Regular cardiac myocyte (primary cell): ENCODE data around the gene TPSG1. TPM values are rescaled to one million over a fixed set of nuclear protein-coding genes. Genes with fewer than 3 reads are reported as not detected.

ENCODE experiments used
- total RNA-seq: library from RNA; depleted of rRNA; stranded (reverse); fragments of >200 nt; gene quantifications from 2 replicates; pipeline ENCODE4 v1.2.3, GENCODE V29; 2014

TPSG1 gene
- not detected in 2 replicates for total RNA-seq

GRCh38 chr16:1225051-1225451 lies at the start of gene TPSG1:
Gene TPSG1 (minus strand): TSS chr16:1225268. CDS start chr16:1225252, 16 bp downstream.

GRCh38 chr16:1255276-1256122 lies 30.4 kb upstream of the TPSG1 start, which contains the start of gene TPSD1:
Gene TPSD1 (plus strand): TSS chr16:1256069. CDS start chr16:1256281, 212 bp downstream.

GRCh38 chr16:1240436-1240835 lies 15.4 kb upstream of the TPSG1 start, which contains the start of gene TPSAB1:
Gene TPSAB1 (plus strand): TSS chr16:1240705. CDS start chr16:1240939, 234 bp downstream.

GRCh38 chr16:1230084-1230470 lies 5.0 kb upstream of the TPSG1 start, which contains the start of gene TPSB2:
Gene TPSB2 (minus strand): TSS chr16:1230184. CDS start chr16:1229951, 233 bp downstream.

Other genes with a start within 250 kb of the TPSG1 start
- 0.28 and 0.77 TPM in 2 replicates for gene SOX8, start 243.5 kb downstream of the TPSG1 start, total RNA-seq
- not detected in 2 replicates for gene SSTR5, start 152.5 kb downstream of the TPSG1 start, total RNA-seq
- gene C1QTNF8, start 129.0 kb downstream of the TPSG1 start, total RNA-seq = not detected in 2 replicates
- 13.0 and 14.9 TPM in 2 replicates for gene CACNA1H, start 72.2 kb downstream of the TPSG1 start, total RNA-seq
- not detected in 2 replicates for gene TPSB2, start 4.9 kb upstream of the TPSG1 start, total RNA-seq
- not detected in 2 replicates for gene TPSAB1, start 15.4 kb upstream of the TPSG1 start, total RNA-seq
- gene TPSD1, start 30.8 kb upstream of the TPSG1 start, total RNA-seq = not detected in 2 replicates
- gene UBE2I, start 84.4 kb upstream of the TPSG1 start, total RNA-seq = 45.4 and 62.9 TPM in 2 replicates
- gene BAIAP3, start 108.4 kb upstream of the TPSG1 start, total RNA-seq = 0.38 and 0.56 TPM in 2 replicates
- 60.6 and 112 TPM in 2 replicates for gene TSR3, start 126.6 kb upstream of the TPSG1 start, total RNA-seq
- 23.6 and 69.1 TPM in 2 replicates for gene GNPTG, start 126.7 kb upstream of the TPSG1 start, total RNA-seq
- gene UNKL, start 189.4 kb upstream of the TPSG1 start, total RNA-seq = 7.6 and 9.8 TPM in 2 replicates
- gene UQCC4, start 195.5 kb upstream of the TPSG1 start, total RNA-seq = 9.0 and 21.1 TPM in 2 replicates
- not detected in 2 replicates for gene PERCC1, start 205.8 kb upstream of the TPSG1 start, total RNA-seq
- 1.4 TPM in 1 of 2 replicates, not detected in the other for gene CCDC154, start 219.3 kb upstream of the TPSG1 start, total RNA-seq
- gene CLCN7, start 249.8 kb upstream of the TPSG1 start, total RNA-seq = 50.6 and 80.9 TPM in 2 replicates